Left renal cortex interstitium (tissue), 4 donors: Measurements from ENCODE around the gene C20orf173. TPM values are rescaled to one million over a fixed set of nuclear protein-coding genes. Genes with fewer than 3 reads are reported as not detected.

Experiments used
- polyA plus RNA-seq, 4 donors: library from polyadenylated mRNA; unstranded; fragments of 120-200 nt; gene quantifications; one replicate each; pipeline ENCODE4 v1.2.1, GENCODE V29; 2013; ENCODE audit not compliant: insufficient read length in 4 of 4

The C20orf173 gene
- polyA plus RNA-seq, 4 donors, result 0.19 TPM; not detected in 3

Other genes with a start within 250 kb of the C20orf173 start
- 100 to 1,000 TPM; 140 to 182 (median 148) TPM for gene EIF6, start 244.9 kb downstream of the C20orf173 start, polyA plus RNA-seq
- under 1 TPM in 2 of 4 donors, not detected in 2; 0.04 to 0.06 TPM for gene FAM83C, start 237.2 kb downstream of the C20orf173 start, polyA plus RNA-seq
- 10 to 100 TPM; 46.0 to 60.7 (median 57.2) TPM for gene UQCC1, start 117.7 kb downstream of the C20orf173 start, polyA plus RNA-seq
- gene GDF5, start 91.4 kb downstream of the C20orf173 start, polyA plus RNA-seq, result under 1 TPM; 0.08 to 0.41 (median 0.15) TPM
- gene CEP250, start 74.1 kb downstream of the C20orf173 start, polyA plus RNA-seq, result 10 to 100 TPM; 41.2 to 73.1 (median 52.1) TPM
- gene ERGIC3, start 12.4 kb upstream of the C20orf173 start, polyA plus RNA-seq, result 100 to 1,000 TPM; 346 to 382 (median 357) TPM
- 1 to 10 TPM; 3.1 to 5.3 (median 4.0) TPM for gene SPAG4, start 86.2 kb upstream of the C20orf173 start, polyA plus RNA-seq
- gene CPNE1, start 135.2 kb upstream of the C20orf173 start, polyA plus RNA-seq, result 100 to 1,000 TPM; 170 to 221 (median 198) TPM
- 100 to 1,000 TPM in 2 of 4 donors, 10 to 100 TPM in 2; 88.0 to 108 (median 97.7) TPM for gene RBM12, start 135.2 kb upstream of the C20orf173 start, polyA plus RNA-seq
- gene NFS1, start 169.7 kb upstream of the C20orf173 start, polyA plus RNA-seq, result 10 to 100 TPM; 28.4 to 36.2 (median 30.5) TPM
- 100 to 1,000 TPM in 1 of 4 donors, 10 to 100 TPM in 3; 56.9 to 132 (median 88.8) TPM for gene ROMO1, start 169.8 kb upstream of the C20orf173 start, polyA plus RNA-seq
- gene RBM39, start 212.6 kb upstream of the C20orf173 start, polyA plus RNA-seq, result 100 to 1,000 TPM; 488 to 707 (median 633) TPM
- 10 to 100 TPM; 31.3 to 43.0 (median 35.4) TPM for gene PHF20, start 242.4 kb upstream of the C20orf173 start, polyA plus RNA-seq